Esophagus muscularis mucosa (tissue), 4 donors: ENCODE results near the gene HNRNPH1. TPM values are rescaled to one million over a fixed set of nuclear protein-coding genes. Genes with fewer than 3 reads are reported as not detected.
A peak's percentile ranks its signal among the peaks of the same experiment; 100 is the strongest.

Experiments
- DNase-seq: peaks from one replicate; pipeline ENCODE4 v3.0.0-alpha.2; 2017; ENCODE audit errors: extremely low spot score
- H3K27ac ChIP-seq, 4 donors: fragments of 200-600 bp; sonication (generic); replicated peaks in 1 of 4; 1 replicate in 3 of 4; 2 replicates in 1 of 4; pipeline ENCODE4 v1.5.1; 2016 to 2019; ENCODE audit warnings: mild to moderate bottlenecking in 1 of 4
- H3K27me3 ChIP-seq, 4 donors: fragments of 200-600 bp; sonication (generic); one replicate each; pipeline versions ENCODE4 v1.5.1 to v1.6.0; 2016 to 2019
- H3K36me3 ChIP-seq, 4 donors: fragments of 200-600 bp; sonication (generic); one replicate each; pipeline ENCODE4 v1.5.1; 2016 to 2019
- H3K4me1 ChIP-seq, 4 donors: fragments of 200-600 bp; sonication (generic); one replicate each; pipeline ENCODE4 v1.5.1; 2016 to 2019
- H3K4me3 ChIP-seq, 4 donors: fragments of 200-600 bp; sonication (generic); 1 replicate in 2 of 4; 2 replicates in 2 of 4; pipeline ENCODE4 v1.5.1; 2016 to 2019; ENCODE audit warnings: mild to moderate bottlenecking in 4 of 4, moderate library complexity in 1 of 4
- H3K9me3 ChIP-seq, 4 donors: fragments of 200-600 bp; sonication (generic); 1 replicate in 3 of 4; 2 replicates in 1 of 4; pipeline ENCODE4 v1.5.1; 2016 to 2019
- EP300 ChIP-seq: sonication (generic); formaldehyde crosslinking; IDR thresholded peaks from one replicate; pipeline ENCODE4 v1.6.1; 2017; ENCODE audit warnings: antibody characterized with exemption
- POLR2A ChIP-seq: fragments of 450-650 bp; IDR thresholded peaks from one replicate; pipeline ENCODE4 v1.6.1; 2017; ENCODE audit warnings: antibody characterized with exemption, moderate library complexity, mild to moderate bottlenecking, low read depth
- POLR2AphosphoS5 ChIP-seq, 2 donors: sonication (generic); formaldehyde crosslinking; IDR thresholded peaks; one replicate each; pipeline ENCODE4 v1.6.1; 2017; ENCODE audit warnings: antibody characterized with exemption in 2 of 2
- whole genome bisulfite sequencing: methylation state at CpG from one replicate; pipeline ENCODE4 v1.1.5; 2018; 5-methylcytosine and 5-hydroxymethylcytosine counted together
- intact Hi-C: fragments of 100-400 bp; cut with DNase I; formaldehyde crosslinking; loops from one replicate; pipeline ENCODE4 v1.15.1; 2023
- total RNA-seq, 4 donors: library from RNA; depleted of rRNA; stranded (reverse); fragments of >200 nt; gene quantifications; one replicate each; pipeline versions ENCODE4 v1.1.0 to v1.2.1, GENCODE V29; 2016
- TF ChIP-seq, protein P1 (sequence below), 3 experiments: fragments of 200-600 bp in 2 of 3; fragments of 450-650 bp in 1 of 3; sonication (generic) in 2 of 3; IDR thresholded peaks; one replicate each; pipeline ENCODE4 v1.5.1; 2017 to 2019; ENCODE audit warnings: antibody characterized with exemption in 3 of 3, mild to moderate bottlenecking in 2 of 3, moderate library complexity in 1 of 3

The HNRNPH1 gene
- total RNA-seq, 4 donors from 2014 or later: 234 to 369 (median 244) TPM

GRCh38 chr5:179606910-179607159, 16.6 kb downstream of the HNRNPH1 start:
- DNase-seq: no peak

DNA sequence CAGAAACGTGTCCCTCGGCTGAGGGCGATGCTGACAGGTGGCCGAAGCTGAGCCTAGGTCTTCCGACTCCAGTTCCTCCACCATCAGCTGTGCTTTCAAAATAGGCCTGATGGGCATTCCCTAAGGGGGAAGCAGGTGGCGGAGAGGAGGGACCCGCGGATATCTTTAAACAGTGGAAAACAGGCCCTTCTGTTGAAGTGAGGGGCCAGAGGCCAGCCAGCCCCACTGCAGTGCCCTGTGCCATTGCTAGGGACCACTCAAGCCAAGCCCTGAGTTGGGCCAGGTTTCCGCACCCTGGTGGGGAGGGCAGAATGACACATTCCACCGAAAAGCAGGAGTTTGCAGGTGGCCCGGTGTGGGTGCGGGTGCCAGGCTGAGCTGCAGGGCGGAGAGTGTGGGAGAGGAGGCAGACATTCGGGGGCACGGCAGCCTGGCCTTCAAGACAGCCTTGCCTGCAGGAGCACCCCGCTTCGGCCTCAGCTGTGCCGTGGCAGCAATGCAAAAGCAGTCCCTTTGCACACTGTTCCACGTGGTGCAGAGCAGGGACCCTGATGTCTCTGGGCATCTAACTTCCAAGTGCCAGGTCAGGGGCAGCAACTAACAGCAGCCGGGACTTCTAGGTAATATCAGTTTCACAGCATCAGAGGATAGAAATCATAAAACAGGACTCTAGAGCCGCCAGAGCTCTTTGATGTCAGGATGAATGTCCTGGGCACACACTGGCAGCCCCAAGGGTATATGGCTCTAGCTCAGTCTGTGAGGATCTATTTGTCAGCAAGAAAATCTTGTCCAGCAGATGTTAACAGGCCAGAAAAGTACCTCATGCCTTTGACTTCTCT, 17.2 kb downstream of the HNRNPH1 start:
- DNase-seq: no peak

More at GRCh38 chr5:179606910-179607159, 16.6 kb downstream of the HNRNPH1 start:
- WGBS: 89% methylated on average over 4 of the region's 6 CpGs
- Histone ChIP-seq H3K4me1 (peaks cover 17 to 79% (median 78%) of the 10 kb centered on the region in 4 donors), H3K9me3 (no peaks in the 10 kb centered on the region), H3K36me3 (peaks cover 38 to 92% (median 85%) of the 10 kb centered on the region in 4 donors), H3K27me3 (no peaks in the 10 kb centered on the region), H3K27ac (peak overlapping the region; percentile 59 to 81 (median 76)), H3K4me3 (no peak overlapping the region)
- intact Hi-C loops: no loop called here
- no peak for TF ChIP-seq POLR2A
- TF ChIP-seq, protein P1, sequence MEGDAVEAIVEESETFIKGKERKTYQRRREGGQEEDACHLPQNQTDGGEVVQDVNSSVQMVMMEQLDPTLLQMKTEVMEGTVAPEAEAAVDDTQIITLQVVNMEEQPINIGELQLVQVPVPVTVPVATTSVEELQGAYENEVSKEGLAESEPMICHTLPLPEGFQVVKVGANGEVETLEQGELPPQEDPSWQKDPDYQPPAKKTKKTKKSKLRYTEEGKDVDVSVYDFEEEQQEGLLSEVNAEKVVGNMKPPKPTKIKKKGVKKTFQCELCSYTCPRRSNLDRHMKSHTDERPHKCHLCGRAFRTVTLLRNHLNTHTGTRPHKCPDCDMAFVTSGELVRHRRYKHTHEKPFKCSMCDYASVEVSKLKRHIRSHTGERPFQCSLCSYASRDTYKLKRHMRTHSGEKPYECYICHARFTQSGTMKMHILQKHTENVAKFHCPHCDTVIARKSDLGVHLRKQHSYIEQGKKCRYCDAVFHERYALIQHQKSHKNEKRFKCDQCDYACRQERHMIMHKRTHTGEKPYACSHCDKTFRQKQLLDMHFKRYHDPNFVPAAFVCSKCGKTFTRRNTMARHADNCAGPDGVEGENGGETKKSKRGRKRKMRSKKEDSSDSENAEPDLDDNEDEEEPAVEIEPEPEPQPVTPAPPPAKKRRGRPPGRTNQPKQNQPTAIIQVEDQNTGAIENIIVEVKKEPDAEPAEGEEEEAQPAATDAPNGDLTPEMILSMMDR (IDR thresholded peaks at IDR 0.05): no peak
- no peak for TF ChIP-seq POLR2AphosphoS5 (IDR thresholded peaks at IDR 0.05)
- TF ChIP-seq EP300: no peak

GRCh38 chr5:179605026-179605833, 18.2 kb downstream of the HNRNPH1 start:
- TF ChIP-seq, protein P1 (IDR thresholded peaks at IDR 0.05): no peak
- TF ChIP-seq POLR2AphosphoS5 (IDR thresholded peaks at IDR 0.05): peak in 1 of 2 donors; percentile 44
- no peak for TF ChIP-seq EP300
- TF ChIP-seq POLR2A: no peak
- no peaks in the 10 kb centered on the region for H3K27me3 ChIP-seq
- no peak for DNase-seq
- H3K4me1 ChIP-seq: peaks cover 7 to 63% (median 62%) of the 10 kb centered on the region in 4 donors
- H3K27ac ChIP-seq: peak overlapping the region; percentile 59 to 81 (median 76)
- H3K4me3 ChIP-seq: no peak overlapping the region
- H3K36me3 ChIP-seq: peaks cover 34 to 92% (median 82%) of the 10 kb centered on the region in 4 donors
- WGBS: 53% methylated on average over 9 of the region's 10 CpGs
- no peaks in the 10 kb centered on the region for H3K9me3 ChIP-seq
- intact Hi-C loops: no loop called here

More for the DNA sequence above, 17.2 kb downstream of the HNRNPH1 start:
- Histone ChIP-seq H3K4me1 (peaks cover 12 to 73% (median 72%) of the 10 kb centered on the region in 4 donors), H3K27me3 (no peaks in the 10 kb centered on the region), H3K36me3 (peaks cover 39 to 92% (median 84%) of the 10 kb centered on the region in 4 donors), H3K4me3 (no peak overlapping the region), H3K9me3 (no peaks in the 10 kb centered on the region), H3K27ac (peak overlapping the region; percentile 59 to 81 (median 76))
- intact Hi-C loops: no loop called here
- TF ChIP-seq EP300 (no peak), POLR2AphosphoS5 (IDR thresholded peaks at IDR 0.05) (peak in 1 of 2 donors; percentile 4)
- 83% methylated on average over 12 of the region's 21 CpGs for WGBS

DNA sequence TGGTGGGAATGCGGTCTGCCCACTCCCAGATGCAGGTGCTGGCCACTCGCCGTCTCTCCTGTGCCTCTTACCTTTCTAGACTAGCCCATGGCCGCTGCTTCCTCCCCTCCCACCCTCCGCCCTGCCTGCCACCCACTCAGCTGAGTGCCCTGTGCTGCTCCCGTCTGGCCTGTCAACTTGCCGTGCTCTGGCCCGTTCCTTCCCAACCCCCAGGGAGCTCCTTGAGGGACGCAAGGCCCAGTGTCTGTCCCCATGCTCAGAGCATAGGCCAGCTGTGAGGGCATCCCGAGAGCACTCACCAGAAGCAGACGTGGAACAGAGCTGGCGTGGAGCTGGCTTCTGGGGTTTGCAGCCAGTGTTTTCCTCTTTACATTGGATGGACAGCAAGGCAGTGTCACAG, 20.2 kb downstream of the HNRNPH1 start:
- no peaks in the 10 kb centered on the region for H3K9me3 ChIP-seq
- no peak overlapping the region for H3K4me3 ChIP-seq
- TF ChIP-seq EP300: no peak
- TF ChIP-seq, protein P1 (IDR thresholded peaks at IDR 0.05): no peak
- TF ChIP-seq POLR2A: no peak
- no peak for TF ChIP-seq POLR2AphosphoS5 (IDR thresholded peaks at IDR 0.05)
- peak overlapping the region in 1 of 4 donors; percentile 17 for H3K27ac ChIP-seq
- peaks cover 4 to 46% (median 43%) of the 10 kb centered on the region in 4 donors for H3K4me1 ChIP-seq
- peaks cover 40 to 92% (median 82%) of the 10 kb centered on the region in 4 donors for H3K36me3 ChIP-seq
- intact Hi-C loops: no loop called here
- WGBS: 86% methylated on average over 7 of the region's 12 CpGs
- no peak for DNase-seq
- H3K27me3 ChIP-seq: no peaks in the 10 kb centered on the region
